ENCODE measurements around the gene TAF1D. TPM values are rescaled to one million over a fixed set of nuclear protein-coding genes. Genes with fewer than 3 reads are reported as not detected.
"Not testable (repeated sequence)": the region's sequence is repeated elsewhere in the genome, so short reads cannot be mapped to it uniquely, and the experiment has no call there.

TAF1D gene
- total RNA-seq, 1 experiment from 2014 or later: 84.6 TPM

DNA sequence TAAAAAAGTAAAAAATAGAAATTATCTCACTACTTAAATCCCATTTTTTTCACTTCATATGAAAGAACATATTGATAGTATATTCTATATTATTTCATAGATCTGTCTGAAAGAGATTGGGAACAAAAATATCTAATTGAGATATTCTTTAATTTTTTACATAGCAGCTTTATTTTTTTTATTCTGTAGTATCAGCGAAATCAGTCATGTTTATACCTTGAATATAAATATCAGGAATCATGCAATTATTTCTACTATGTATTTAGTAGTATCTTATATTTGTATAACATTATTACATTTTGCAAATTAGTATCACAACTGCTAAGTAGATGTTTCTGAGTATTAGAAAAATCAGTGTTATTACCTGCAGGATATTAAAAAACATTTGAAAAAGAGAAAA lies 20.6 kb upstream of the TAF1D start:
- DNase-seq: no peak
- Histone ChIP-seq H3K36me3 (replicated peaks; ENCODE audit: control insufficient read depth, insufficient read depth, low read length) (peaks cover 3% of the 10 kb centered on the region), H3K4me3 (ENCODE audit: insufficient read depth, low read depth, low read length) (no peak overlapping the region), H3K27me3 (ENCODE audit: control insufficient read depth, insufficient read depth, low read length) (no peaks in the 10 kb centered on the region)

DNA sequence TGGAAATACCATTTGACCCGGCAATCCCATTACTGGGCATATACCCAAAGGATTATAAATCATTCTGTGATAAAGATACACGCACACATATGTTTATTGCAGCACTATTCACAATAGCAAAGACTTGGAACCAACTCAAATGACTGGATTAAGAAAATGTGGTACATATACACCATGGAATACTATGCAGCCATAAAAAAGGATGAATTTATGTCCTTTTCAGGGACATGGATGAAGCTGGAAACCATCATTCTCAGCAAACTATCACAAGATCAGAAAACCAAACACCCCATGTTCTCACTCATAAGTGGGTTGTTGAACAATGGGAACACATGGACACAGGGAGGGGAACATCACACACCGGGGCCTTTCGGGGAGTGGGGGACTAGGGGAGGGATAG lies 17.8 kb upstream of the TAF1D start:
- H3K4me3 ChIP-seq (ENCODE audit: insufficient read depth, low read depth, low read length); H3K36me3 ChIP-seq (replicated peaks; ENCODE audit: control insufficient read depth, insufficient read depth, low read length); H3K27me3 ChIP-seq (ENCODE audit: control insufficient read depth, insufficient read depth, low read length); DNase-seq: not testable (repeated sequence)

DNA sequence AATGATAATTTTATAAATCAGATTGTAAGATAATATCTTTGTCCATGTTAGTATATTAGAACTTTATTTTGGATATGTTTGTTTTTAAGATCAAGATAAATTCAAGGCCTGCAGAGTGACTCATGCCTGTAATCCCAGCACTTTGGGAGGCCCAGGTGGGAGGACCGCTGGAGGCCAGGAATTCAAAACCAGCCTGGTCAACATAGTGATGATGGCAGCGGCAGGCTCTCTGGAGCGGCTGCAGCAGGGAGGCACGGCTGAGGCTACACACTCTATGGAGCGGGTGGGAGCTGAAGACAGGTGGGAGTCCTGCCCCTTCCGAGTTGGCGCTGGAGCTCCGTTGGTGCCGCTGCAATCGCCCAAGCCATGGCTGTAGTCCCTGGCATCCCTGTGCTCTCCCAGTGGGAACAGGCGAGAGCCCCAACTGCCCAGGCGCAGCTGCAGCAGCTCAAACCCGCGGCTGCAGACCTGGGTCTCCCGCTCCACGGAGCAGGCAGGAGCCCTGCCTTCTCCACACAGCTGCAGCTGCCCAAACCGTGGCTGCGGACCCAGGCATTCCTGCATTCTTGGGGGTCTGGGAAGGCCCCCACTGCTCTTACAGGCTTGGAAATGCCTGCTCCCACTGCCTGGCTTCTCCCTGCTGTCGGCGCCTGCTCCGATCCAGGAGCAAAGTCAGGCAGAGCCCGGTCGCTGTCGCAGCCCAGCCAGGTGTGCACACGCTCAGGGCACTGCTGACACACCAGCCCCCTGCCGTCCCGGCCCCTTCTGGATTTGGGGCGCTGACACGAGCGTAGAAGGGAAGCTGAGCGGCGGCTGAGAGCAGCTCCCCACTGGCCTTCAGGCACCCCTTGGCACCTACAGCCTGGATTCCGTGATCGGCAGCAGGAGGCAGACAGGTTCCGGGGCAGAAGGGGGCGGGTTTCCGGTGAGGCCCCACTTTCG lies 16.9 kb upstream of the TAF1D start:
- Histone ChIP-seq H3K27me3 (ENCODE audit: control insufficient read depth, insufficient read depth, low read length) (no peaks in the 10 kb centered on the region), H3K36me3 (replicated peaks; ENCODE audit: control insufficient read depth, insufficient read depth, low read length) (peaks cover 4% of the 10 kb centered on the region), H3K4me3 (ENCODE audit: insufficient read depth, low read depth, low read length) (no peak overlapping the region)
- DNase-seq: no peak

DNA sequence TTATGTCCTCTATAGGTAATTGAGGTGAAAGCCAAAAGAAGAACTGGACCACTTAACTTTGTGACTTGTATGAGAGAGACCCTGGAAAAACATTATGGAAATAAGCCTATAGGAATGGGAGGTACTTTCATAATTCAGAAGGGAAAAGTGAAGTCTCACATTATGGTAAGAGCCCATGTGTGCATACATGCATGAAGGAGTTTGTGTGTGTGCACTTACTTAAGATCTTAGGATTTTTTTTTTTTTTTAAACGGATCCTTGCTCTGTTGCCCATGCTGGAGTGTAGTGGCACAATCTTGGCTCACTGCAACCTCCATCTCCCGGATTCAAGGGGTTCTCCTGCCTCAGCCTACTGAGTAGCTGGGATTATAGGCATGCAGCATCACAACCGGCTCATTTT lies 16.0 kb upstream of the TAF1D start:
- no peak for DNase-seq
- no peaks in the 10 kb centered on the region for H3K27me3 ChIP-seq (ENCODE audit: control insufficient read depth, insufficient read depth, low read length)
- H3K36me3 ChIP-seq (replicated peaks; ENCODE audit: control insufficient read depth, insufficient read depth, low read length): peaks cover 4% of the 10 kb centered on the region
- no peak overlapping the region for H3K4me3 ChIP-seq (ENCODE audit: insufficient read depth, low read depth, low read length)

DNA sequence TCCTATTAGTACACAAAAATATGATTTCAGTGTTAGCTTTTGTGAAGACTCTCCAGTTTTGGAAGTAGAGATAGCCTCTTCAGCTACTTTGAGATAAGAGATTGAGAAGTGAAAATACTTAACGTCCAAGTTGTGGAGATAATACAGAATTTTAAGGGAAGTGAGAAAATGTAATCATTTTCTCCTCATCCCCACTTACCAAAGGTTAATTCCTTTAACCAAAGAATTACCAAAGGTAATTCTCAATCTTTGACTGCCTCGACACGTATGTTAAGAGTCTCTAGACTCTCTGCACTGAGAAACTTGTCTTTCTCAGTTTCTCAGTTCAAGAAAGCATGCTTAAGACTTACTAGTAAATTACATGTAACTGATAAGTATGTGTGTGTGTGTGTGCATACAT lies 15.5 kb upstream of the TAF1D start:
- no peaks in the 10 kb centered on the region for H3K27me3 ChIP-seq (ENCODE audit: control insufficient read depth, insufficient read depth, low read length)
- H3K36me3 ChIP-seq (replicated peaks; ENCODE audit: control insufficient read depth, insufficient read depth, low read length): peaks cover 4% of the 10 kb centered on the region
- no peak for DNase-seq
- no peak overlapping the region for H3K4me3 ChIP-seq (ENCODE audit: insufficient read depth, low read depth, low read length)

DNA sequence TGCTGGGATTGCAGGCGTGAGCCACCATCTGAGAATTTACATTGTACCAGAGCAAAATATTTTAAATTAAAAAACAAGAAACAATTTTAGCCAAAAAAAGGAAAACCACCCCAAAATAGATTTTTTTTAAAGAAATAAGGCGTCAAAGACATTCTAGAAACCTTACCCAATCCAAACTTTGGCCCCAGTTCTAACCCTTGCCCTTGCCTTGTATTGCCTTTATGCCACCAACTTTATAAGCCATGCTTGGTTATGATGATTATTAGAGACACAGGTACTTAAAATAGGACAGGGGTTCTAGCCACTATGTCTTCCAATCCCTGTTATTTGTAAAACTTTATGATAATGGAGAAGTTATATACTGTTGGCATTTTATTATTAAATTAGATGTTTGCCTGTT lies 11.9 kb upstream of the TAF1D start:
- no peaks in the 10 kb centered on the region for H3K27me3 ChIP-seq (ENCODE audit: control insufficient read depth, insufficient read depth, low read length)
- H3K36me3 ChIP-seq (replicated peaks; ENCODE audit: control insufficient read depth, insufficient read depth, low read length): peaks cover 3% of the 10 kb centered on the region
- no peak for DNase-seq
- no peak overlapping the region for H3K4me3 ChIP-seq (ENCODE audit: insufficient read depth, low read depth, low read length)

DNA sequence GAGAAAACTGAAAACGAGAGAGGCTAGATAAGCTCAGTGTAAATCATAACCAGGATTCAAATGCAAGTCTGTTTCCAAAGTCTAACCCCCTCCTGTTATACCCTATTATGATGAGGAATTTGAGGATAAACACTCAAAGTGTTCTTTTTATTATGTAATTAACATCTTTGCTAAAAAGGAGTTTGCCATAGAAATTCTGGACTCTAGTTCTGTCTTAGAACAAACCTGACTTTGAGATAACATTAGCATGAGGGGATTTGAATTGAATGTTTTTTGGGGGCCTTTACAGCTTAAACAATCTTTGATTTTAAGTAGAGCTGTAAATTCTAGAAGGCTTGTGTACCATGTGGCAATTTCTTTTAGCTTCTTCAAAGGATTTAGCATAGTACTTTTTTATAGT lies 9.7 kb upstream of the TAF1D start:
- DNase-seq: no peak
- no peak overlapping the region for H3K4me3 ChIP-seq (ENCODE audit: insufficient read depth, low read depth, low read length)
- H3K36me3 ChIP-seq (replicated peaks; ENCODE audit: control insufficient read depth, insufficient read depth, low read length): peaks cover 1% of the 10 kb centered on the region; the same call in 1 of the 2 replicates
- H3K27me3 ChIP-seq (ENCODE audit: control insufficient read depth, insufficient read depth, low read length): no peaks in the 10 kb centered on the region

DNA sequence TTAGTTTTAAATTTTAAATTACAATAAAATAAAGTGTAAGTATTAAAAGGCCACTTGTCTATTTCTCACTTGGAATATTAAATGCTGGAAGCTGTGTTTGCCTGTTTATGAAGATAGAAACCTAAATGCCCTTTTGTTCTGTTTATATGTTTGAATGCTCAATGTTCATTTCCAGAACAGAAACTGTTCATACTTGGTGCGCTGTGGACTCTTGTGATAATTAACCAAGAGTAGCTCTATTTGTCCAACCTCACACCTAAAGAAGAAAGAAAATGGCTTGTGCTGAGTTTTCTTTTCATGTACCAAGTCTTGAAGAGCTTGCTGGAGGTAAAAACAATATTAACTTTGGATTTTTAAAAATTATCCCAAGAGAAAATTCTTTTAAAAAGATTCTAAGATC lies 5.8 kb upstream of the TAF1D start:
- Histone ChIP-seq H3K4me3 (ENCODE audit: insufficient read depth, low read depth, low read length) (no peak overlapping the region), H3K27me3 (ENCODE audit: control insufficient read depth, insufficient read depth, low read length) (no peaks in the 10 kb centered on the region), H3K36me3 (replicated peaks; ENCODE audit: control insufficient read depth, insufficient read depth, low read length) (no peaks in the 10 kb centered on the region; the same call in 1 of the 2 replicates)
- DNase-seq: no peak

DNA sequence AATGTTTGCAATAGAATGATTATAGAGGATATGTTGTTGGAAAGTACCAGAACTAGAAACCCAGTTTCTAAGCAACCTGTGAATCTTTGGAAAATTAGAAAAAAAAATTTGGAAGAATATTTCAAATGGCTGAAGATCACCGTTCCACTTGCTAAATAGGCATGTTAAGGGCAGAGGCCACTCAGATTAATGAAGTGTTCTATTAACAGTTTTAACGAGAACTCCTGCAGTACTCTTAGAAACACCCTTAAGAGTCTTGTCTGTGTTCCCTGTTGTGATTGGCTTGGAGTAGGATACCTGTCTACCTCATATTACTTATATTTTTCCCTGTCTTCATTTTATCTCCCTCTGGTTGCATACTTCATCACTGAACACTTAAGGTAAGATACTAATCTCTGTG lies 4.8 kb upstream of the TAF1D start:
- DNase-seq: no peak
- Histone ChIP-seq H3K27me3 (ENCODE audit: control insufficient read depth, insufficient read depth, low read length) (no peaks in the 10 kb centered on the region), H3K4me3 (ENCODE audit: insufficient read depth, low read depth, low read length) (no peak overlapping the region), H3K36me3 (replicated peaks; ENCODE audit: control insufficient read depth, insufficient read depth, low read length) (no peaks in the 10 kb centered on the region; the same call in 1 of the 2 replicates)

DNA sequence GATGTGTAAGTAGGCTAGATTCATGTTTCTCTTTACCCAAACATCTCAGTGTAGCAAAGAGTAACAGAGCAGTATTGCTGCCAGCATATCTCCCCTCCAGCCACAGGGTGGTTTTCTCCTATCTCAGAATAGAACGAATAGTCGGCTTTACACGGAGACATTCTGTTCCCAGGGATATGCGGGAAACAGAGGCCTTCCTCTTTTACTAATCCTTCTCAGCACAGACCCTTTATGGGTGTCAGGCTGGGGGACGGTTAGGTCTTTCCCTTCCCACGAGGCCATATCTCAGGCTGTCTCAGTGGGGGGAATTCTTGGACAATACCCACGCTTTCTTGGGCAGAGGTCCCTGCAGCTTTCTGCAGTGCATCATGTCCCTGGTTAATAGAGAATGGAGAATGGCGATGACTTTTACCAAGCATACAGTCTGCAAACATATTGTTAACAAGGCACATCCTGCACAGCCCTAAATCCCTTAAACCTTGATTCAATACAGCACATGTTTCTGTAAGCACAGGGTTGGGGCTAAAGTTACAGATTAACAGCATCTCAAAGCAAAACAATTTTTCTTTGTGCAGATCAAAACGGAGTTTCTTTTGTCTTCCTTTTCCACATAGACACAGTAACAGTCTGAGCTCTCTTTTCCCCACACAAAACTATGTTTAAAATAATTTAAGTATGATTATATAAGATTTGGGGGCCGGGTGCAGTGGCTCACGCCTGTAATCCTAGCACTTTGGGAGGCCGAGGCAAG lies 3.9 kb upstream of the TAF1D start:
- not testable (repeated sequence) for H3K4me3 ChIP-seq (ENCODE audit: insufficient read depth, low read depth, low read length); H3K27me3 ChIP-seq (ENCODE audit: control insufficient read depth, insufficient read depth, low read length); H3K36me3 ChIP-seq (replicated peaks; ENCODE audit: control insufficient read depth, insufficient read depth, low read length); DNase-seq

DNA sequence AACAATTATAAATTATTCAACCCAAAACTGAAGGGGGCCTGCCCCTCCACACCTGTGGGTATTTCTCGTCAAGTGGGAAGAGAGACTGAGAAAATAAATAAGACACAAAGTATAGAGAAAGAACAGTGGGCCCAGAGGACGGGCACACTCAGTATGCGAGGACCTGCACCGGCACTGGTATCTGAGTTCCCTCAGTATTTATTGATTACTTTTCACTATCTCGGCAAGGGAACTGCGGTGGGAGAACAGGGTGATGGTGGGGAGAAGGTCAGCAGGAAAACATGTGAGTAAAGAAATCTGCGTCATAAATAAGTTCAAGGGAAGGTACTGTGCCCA lies 3.3 kb upstream of the TAF1D start:
- H3K4me3 ChIP-seq (ENCODE audit: insufficient read depth, low read depth, low read length): no peak overlapping the region
- no peaks in the 10 kb centered on the region for H3K27me3 ChIP-seq (ENCODE audit: control insufficient read depth, insufficient read depth, low read length)
- DNase-seq: no peak
- H3K36me3 ChIP-seq (replicated peaks; ENCODE audit: control insufficient read depth, insufficient read depth, low read length): peaks cover under 1% of the 10 kb centered on the region

DNA sequence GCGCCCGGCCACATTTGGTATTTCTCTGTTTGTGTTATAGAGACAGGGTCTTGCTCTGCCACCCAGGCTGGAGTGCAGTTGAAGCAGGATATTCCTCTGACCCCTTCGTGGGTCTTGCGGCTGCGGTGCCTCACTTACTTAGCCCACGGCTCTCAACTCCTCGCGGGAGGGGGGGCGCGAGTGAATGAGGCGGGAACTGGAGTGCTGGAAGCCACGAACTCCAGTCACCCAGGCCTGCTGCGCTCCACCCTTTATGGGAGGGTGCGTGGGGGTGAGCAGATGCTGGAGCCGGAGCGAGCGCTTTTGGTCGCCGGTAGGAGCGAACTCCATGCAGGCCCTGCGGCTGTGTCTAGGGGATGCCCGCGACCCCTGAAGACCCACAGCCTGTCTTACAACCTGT lies 2.0 kb upstream of the TAF1D start:
- peak; percentile 22 for DNase-seq
- H3K4me3 ChIP-seq (ENCODE audit: insufficient read depth, low read depth, low read length): no peak overlapping the region
- H3K27me3 ChIP-seq (ENCODE audit: control insufficient read depth, insufficient read depth, low read length): no peaks in the 10 kb centered on the region
- H3K36me3 ChIP-seq (replicated peaks; ENCODE audit: control insufficient read depth, insufficient read depth, low read length): peaks cover 10% of the 10 kb centered on the region

DNA sequence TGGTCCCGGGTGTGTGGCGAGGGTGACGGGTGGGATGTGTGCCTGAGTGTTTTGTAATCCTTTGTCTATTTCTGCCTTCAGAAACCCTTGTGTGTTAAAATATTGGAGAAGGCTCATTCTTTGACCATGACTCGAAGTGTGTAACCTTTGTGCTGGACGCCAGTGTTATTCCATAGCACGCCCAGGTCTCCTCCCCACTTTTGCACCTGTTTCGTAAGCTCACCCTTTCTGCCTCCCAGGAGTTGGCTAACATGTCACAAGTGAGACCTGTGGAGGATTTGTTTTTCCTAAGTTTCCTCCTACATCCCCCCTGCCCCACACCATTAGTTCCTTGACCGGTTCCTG lies 559 bp upstream of the TAF1D start:
- Histone ChIP-seq H3K4me3 (ENCODE audit: insufficient read depth, low read depth, low read length) (peak overlapping the region; percentile 98), H3K27me3 (ENCODE audit: control insufficient read depth, insufficient read depth, low read length) (no peaks in the 10 kb centered on the region), H3K36me3 (replicated peaks; ENCODE audit: control insufficient read depth, insufficient read depth, low read length) (peaks cover 20% of the 10 kb centered on the region)
- peak; percentile 67 for DNase-seq

DNA sequence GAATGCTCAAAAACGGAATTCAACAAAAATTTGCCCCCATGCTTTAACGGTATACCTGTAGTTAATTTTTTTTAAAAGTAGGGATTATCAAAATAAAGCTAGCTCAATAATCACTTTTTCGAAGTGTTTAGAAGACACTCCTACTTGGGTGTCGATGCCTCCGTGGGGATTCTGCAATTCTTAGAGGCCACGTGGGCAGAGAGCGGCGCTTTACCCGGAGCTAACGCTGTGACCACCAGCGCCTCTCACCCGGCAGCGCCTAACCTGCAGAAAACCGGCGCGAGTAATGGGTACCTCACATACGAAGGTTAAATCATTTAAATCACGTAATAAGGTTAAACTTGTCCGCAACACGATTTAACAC lies 583 bp downstream of the TAF1D start:
- Histone ChIP-seq H3K4me3 (ENCODE audit: insufficient read depth, low read depth, low read length) (peak overlapping the region; percentile 98), H3K27me3 (ENCODE audit: control insufficient read depth, insufficient read depth, low read length) (no peaks in the 10 kb centered on the region), H3K36me3 (replicated peaks; ENCODE audit: control insufficient read depth, insufficient read depth, low read length) (peaks cover 27% of the 10 kb centered on the region)
- DNase-seq: peak; percentile 48

DNA sequence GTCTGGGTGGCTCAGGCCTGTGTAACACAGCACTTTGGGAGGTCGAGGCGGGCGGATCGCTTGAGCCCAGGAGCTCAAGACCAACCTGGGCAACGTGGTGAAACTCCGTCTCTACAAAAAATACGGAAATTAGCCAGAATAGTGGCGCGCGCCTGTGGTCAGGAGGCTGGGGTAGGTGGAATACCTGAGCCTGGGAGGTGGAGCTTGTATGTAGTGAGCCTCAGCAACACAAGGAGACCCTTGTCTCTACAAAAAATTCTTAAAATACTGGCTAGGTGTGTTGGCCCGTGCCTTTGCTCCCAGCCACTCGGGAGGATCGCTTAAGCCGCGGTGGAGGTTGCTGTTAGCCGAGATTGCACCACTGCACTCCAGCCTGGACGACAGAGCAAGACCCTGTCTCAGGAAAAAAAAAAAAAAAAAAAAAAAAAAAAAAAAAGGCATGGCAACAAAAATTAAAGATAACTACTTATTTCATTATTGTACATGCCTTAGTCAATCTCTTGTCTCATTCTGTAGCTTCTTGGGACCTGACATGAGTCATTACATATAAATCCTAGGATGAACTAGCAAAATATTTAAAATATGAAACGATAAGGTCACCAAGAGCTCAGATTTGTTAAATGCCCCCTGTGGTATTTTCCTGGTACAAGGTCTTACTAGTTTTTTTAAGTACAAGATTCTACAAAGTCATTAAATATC lies 1.1 kb downstream of the TAF1D start:
- H3K36me3 ChIP-seq (replicated peaks; ENCODE audit: control insufficient read depth, insufficient read depth, low read length): peaks cover 30% of the 10 kb centered on the region
- no peaks in the 10 kb centered on the region for H3K27me3 ChIP-seq (ENCODE audit: control insufficient read depth, insufficient read depth, low read length)
- peak; percentile 33 for DNase-seq
- H3K4me3 ChIP-seq (ENCODE audit: insufficient read depth, low read depth, low read length): peak overlapping the region; percentile 98

Data from H7 (cell line).